ENCODE data around the gene OR2T27.
"Not testable (repeated sequence)": the region's sequence is repeated elsewhere in the genome, so short reads cannot be mapped to it uniquely, and the experiment has no call there.

OR2T27 gene

DNA sequence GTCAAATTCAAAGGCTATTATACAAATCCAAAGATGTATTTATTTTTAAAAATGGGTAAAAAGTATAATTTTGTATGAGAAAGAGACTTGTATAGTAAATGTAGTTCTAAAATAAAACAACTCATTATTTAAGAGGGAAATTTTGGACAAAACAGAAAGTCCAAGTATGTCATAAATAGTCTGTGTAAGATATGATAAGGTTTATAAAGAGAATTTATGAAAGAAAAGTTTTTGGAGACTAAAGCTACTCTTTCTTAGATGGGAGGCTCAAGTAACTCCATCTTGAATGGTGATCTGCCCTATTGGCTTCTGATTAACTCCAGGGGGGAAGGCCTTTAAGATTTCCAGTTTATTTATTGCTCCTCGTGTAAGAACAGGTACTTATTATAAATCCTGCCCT lies 14.7 kb upstream of the OR2T27 start:
- TF ChIP-seq CTCF (conservative IDR thresholded peaks at IDR 0.05; ENCODE audit: control insufficient read depth, insufficient read depth, low read depth, low read length), result no peak
- no peak overlapping the region for H3K4me3 ChIP-seq (ENCODE audit: control insufficient read depth, low read depth, low read length)
- peak; percentile 6 for DNase-seq (ENCODE audit: low read depth)

DNA sequence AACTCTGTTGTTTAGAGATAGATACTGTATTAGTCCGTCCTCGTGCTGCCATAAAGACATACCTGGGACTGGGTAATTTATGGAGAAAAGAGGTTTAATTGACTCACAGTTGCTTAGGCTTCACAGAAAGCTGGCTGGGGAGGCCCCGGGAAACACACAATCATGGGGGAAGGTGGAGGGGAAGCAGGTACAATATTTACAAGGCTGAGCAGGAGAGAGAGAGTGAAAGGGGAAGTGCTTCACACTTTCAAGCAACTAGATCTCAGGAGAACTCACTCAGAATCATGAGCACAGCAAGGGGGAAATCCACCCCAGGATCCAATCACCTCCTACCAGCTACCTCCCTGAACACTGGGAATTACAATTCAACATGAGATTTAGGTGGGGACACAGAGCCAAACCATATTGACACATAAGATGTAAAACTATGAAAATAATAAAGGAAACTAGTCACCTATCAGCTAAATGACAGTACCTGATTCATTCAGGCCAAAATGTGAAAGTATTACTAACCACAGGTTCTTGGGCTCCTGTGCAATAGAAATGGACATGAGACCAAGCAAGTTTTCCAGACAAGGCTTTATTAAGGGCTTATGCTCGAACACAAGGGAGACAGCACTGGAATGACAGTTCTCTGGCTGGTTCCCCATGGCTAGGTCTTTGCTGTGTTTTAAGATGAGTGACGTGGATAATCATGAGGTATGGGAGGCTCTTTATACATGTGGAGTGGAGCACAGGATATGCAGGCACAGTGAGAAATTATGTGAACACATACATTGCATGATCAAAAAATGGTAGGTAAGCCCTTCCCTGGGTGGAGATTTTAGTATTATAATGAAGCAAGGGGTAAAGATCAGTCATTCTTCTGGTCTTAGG lies 8.4 kb upstream of the OR2T27 start:
- DNase-seq (ENCODE audit: low read depth); H3K4me3 ChIP-seq (ENCODE audit: control insufficient read depth, low read depth, low read length): not testable (repeated sequence)

DNA sequence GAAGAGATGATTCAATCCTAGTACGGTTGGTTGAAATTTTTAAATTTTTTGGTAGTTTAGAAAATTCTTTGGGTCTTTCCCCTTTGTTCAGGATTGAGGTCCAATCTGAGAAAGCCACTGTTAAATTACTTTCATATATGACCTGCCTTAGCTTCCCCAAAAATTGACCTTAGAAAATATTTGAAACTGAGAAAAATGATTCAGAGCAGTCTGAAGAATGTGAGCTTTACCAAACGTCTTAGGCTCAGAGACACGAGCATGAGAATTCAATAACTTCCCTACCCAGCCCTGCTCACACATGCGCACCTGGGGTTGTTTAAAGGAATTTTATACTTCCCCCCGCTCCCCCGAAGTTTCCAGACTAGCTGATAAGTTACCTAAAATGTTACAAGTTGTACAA lies 1.5 kb upstream of the OR2T27 start:
- not testable (repeated sequence) for H3K4me3 ChIP-seq (ENCODE audit: control insufficient read depth, low read depth, low read length); DNase-seq (ENCODE audit: low read depth)

GRCh38 chr1:248648770-248649536 lies 6.4 kb downstream of the OR2T27 start:
- not testable (repeated sequence) for DNase-seq (ENCODE audit: low read depth); H3K4me3 ChIP-seq (ENCODE audit: control insufficient read depth, low read depth, low read length)

GRCh38 chr1:248645178-248645577 lies 10.2 kb downstream of the OR2T27 start, which contains the start of gene OR2T35:
Gene OR2T35 (minus strand): TSS chr1:248645278. CDS start chr1:248639258, 6,020 bp downstream.
- H3K4me3 ChIP-seq (ENCODE audit: control insufficient read depth, low read depth, low read length); DNase-seq (ENCODE audit: low read depth): not testable (repeated sequence)

DNA sequence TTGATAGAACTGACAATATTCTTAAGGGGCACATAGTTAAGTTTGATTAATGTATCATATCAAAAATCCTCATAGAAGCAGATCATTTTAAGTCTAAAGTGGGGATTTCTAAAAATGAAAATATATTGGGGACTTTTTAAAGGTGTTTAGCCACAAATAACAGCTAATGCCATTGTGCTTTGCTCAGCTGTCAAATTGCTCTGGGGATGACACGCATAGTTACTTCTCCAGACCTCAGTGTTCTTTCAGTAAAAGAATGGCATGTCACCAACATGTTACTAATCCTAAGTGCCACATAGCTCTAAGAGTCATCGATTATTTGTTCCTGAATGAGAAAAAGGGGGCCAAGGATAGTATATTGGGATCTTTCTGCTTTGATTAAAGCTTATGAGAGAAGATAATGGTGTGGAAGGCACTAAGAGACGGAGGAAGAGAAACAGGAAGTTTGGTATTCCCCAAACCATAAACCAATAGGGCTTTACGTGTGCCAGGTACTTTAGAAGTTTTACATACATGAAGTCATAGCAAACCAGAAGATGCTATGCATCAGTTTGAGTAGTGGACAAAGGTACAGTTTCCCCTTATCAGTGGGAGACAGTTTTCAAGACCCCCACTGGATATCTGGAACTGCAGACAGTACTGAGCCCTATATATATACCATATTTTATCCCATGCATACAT lies 12.2 kb downstream of the OR2T27 start:
- not testable (repeated sequence) for H3K4me3 ChIP-seq (ENCODE audit: control insufficient read depth, low read depth, low read length); DNase-seq (ENCODE audit: low read depth)

DNA sequence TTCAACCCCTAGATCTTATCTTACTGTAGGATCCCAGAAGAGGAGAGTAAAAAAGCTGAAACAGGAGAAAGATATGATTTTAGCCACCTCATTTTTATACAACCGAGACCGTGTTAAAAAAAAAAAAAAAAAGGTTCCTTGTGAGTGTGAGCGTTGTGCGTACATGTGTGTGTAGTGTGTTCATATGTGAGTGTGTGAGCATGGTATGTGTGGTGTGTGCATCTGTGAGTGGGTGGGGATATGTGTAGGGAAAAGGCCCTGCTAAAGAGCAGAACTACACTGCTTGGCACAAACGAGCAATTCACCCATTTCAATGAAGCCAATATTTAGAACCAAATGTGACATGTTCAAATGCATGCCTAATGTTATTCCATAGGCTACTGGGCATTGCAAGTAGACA lies 13.7 kb downstream of the OR2T27 start:
- DNase-seq (ENCODE audit: low read depth); H3K4me3 ChIP-seq (ENCODE audit: control insufficient read depth, low read depth, low read length): not testable (repeated sequence)

GRCh38 chr1:248640906-248641305 lies 14.4 kb downstream of the OR2T27 start:
- not testable (repeated sequence) for H3K4me3 ChIP-seq (ENCODE audit: control insufficient read depth, low read depth, low read length); DNase-seq (ENCODE audit: low read depth)

DNA sequence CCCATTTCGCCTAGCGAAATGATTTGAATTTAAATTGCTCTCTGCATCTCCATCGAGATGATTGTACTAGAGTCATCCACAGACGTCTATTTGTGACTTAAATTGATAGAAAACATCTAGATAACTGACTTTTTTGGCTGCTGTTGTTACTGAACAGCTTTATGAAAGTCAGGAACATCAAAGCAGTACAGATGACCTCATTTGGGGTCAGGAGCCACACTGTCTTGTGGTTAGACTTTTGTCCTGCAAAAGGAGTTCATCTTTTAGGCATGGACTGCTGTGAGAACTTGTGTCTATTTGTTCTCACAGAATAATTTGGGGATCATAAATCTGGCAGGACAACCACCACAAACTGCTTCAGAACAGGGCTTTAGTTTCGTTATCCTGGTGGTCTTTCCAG lies 15.7 kb downstream of the OR2T27 start:
- not testable (repeated sequence) for DNase-seq (ENCODE audit: low read depth); H3K4me3 ChIP-seq (ENCODE audit: control insufficient read depth, low read depth, low read length)

DNA sequence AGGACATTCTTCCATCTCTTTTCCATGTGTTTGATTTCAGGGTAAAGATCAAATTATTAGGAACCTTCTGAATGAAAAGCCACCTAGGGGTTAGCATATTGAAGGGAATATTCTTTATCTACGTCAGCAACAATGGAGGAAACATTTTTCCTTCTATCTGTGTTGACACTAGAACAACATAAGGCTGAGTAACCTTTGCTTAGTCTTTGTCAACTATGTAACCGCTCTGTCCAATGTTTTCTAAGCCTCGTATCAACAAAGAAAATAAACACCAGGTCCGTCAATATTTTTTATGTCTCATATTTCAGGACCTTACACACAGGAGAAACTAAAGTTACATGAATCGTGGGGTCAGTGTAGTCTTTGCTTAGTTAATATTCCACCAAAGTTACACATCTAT lies 18.7 kb downstream of the OR2T27 start:
- DNase-seq (ENCODE audit: low read depth); H3K4me3 ChIP-seq (ENCODE audit: control insufficient read depth, low read depth, low read length): not testable (repeated sequence)

DNA sequence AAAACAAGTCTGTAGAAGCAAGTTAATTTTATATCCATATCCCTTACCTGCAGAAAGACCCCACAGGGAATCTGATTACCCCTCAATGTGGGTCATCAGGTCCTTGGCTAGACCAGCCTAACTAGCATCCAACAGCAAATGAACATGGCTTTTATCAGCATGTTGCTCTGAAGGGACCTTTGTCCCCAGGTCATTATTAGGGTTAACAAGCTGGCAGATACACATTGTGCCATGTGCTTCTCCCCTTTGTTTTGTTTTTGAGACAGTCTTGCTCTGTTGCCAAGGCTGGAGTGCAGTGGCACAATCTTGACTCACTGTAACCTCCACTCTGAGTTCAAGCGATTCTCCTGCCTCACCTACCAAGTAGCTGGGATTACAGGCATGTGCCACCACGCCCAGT lies 20.3 kb downstream of the OR2T27 start, which contains the start of gene OR2T11:
Gene OR2T11 (minus strand): TSS at position 101 of the 400 bp plus-strand sequence. CDS start 7,963 bp downstream, outside the sequence.
- H3K4me3 ChIP-seq (ENCODE audit: control insufficient read depth, low read depth, low read length); DNase-seq (ENCODE audit: low read depth): not testable (repeated sequence)

- DNase-seq (ENCODE audit: low read depth), result peak; percentile 28
- no peak overlapping the region for H3K4me3 ChIP-seq (ENCODE audit: control insufficient read depth, low read depth, low read length)
- no peak for TF ChIP-seq CTCF (conservative IDR thresholded peaks at IDR 0.05; ENCODE audit: control insufficient read depth, insufficient read depth, low read depth, low read length)
Measured at GRCh38 chr1:248631354-248632008, 23.8 kb downstream of the OR2T27 start.
